ENCODE results near the gene PCYOX1L. TPM values are rescaled to one million over a fixed set of nuclear protein-coding genes. Genes with fewer than 3 reads are reported as not detected.

PCYOX1L gene
- total and polyA plus RNA-seq, 9 of the 15 experiments (the other 6 are each of a cell fraction or from before 2014, with no cell fraction given), result 2.3 to 17.9 (median 6.0) TPM

DNA sequence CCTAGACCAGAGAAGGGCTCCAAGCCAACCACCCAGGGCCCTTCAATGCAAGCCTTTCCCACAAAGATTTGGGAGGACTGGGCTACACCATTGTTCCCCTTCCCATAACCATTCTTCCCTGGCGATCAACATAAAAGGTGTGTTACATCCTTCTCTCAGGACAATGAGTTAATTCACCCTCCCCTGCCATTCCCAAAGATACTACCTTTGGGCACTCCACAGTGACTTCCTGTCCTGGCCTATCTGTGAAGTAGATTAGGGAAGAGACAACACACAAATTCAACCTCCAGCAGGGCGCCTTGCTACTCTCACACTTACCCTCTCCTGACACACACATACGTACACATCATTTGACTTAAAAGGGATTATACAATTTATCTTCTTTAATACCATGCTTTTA, 44.4 kb downstream of the PCYOX1L start:
- Histone ChIP-seq H3K4me1 (replicated peaks in 1 of 2; ENCODE audit: control insufficient read depth in 2 of 2, insufficient read depth in 2 of 2, low read length in 2 of 2) (peaks cover 24 to 32% of the 10 kb centered on the region in 2 experiments; a peak in 4 of 5 replicates), H3K4me2 (ENCODE audit: insufficient read depth, low read length) (no peak overlapping the region), H3K36me3 (ENCODE audit: control insufficient read depth, insufficient read depth, low read length) (no peaks in the 10 kb centered on the region), H3K9ac (ENCODE audit: insufficient read depth in 1 of 2, low read depth in 2 of 2, low read length in 2 of 2) (no peak overlapping the region), H3K4me3 (no peak overlapping the region), H2AFZ (ENCODE audit: low read depth, low read length) (peak overlapping the region; percentile 4; the same call in 1 of the 2 replicates), H4K20me1 (replicated peaks; ENCODE audit: control insufficient read depth, insufficient read depth, low read length) (0 out of 2 replicates have a peak, but pooled peaks cover 3% of the 10 kb centered on the region), H3K27ac (ENCODE audit: extremely low read depth, low read depth, low read length) (no peak overlapping the region), H3K9me3 (replicated peaks; ENCODE audit: control insufficient read depth, insufficient read depth, low read depth, low read length) (no peaks in the 10 kb centered on the region), H3K79me2 (ENCODE audit: control insufficient read depth, insufficient read depth, low read length) (no peaks in the 10 kb centered on the region), H3K9me1 (ENCODE audit: control insufficient read depth, insufficient read depth, low read length) (no peaks in the 10 kb centered on the region), H3K27me3 (ENCODE audit: control insufficient read depth in 2 of 2, insufficient read depth in 2 of 2, low read length in 2 of 2) (no peaks in the 10 kb centered on the region)
- FAIRE-seq (no peak), DNase-seq (ENCODE audit: extremely low read depth in 1 of 4, low spot score in 3 of 4) (no peak), ATAC-seq (no peak)
- intact Hi-C loops (cut with micrococcal nuclease) (no loop called here), in situ Hi-C loops (cut with MboI) (no loop called here)
- TF ChIP-seq ZNF253 (CRISPR knock-in tag; conservative IDR thresholded peaks at IDR 0.05) (no peak), NFXL1 (CRISPR knock-in tag; IDR thresholded peaks at IDR 0.05) (no peak), DNMT1 (IDR thresholded peaks at IDR 0.05) (no peak), CXXC5 (CRISPR knock-in tag; IDR thresholded peaks at IDR 0.05) (no peak), GTF2F1 (IDR thresholded peaks at IDR 0.05; ENCODE audit: low read depth, low read length) (no peak), ETV6 (IDR thresholded peaks at IDR 0.05; ENCODE audit: borderline replicate concordance in 1 of 2, low read depth in 2 of 2, low read length in 1 of 2) (no peak), ETV6 (CRISPR knock-in tag; IDR thresholded peaks at IDR 0.05; ENCODE audit: borderline replicate concordance) (no peak), ZNF507 (tag; conservative IDR thresholded peaks at IDR 0.05) (no peak), SP2 (IDR thresholded peaks at IDR 0.05; ENCODE audit: extremely low read depth, low read depth, low read length, poor library complexity, severe bottlenecking) (no peak), FOSL1 (tag; conservative IDR thresholded peaks at IDR 0.05) (no peak), FUS (optimal IDR thresholded peaks at IDR 0.05; ENCODE audit: low read depth, low read length) (no peak)
- 82% methylated on average over 3 of the region's 3 CpGs for whole genome bisulfite sequencing (ENCODE audit: insufficient coverage, low coverage, missing lambda C conversion rate)
- POLR2A ChIA-PET, result no interaction called here
- CTCF ChIA-PET (ENCODE audit: low intra/inter-chr PET ratio), result no interaction called here
- no TSS peak for BruUV-seq (replicated peaks)

Data from K562 (cell line).